Tibial nerve (tissue), 4 donors: ENCODE results near the gene FAM110D. TPM values are rescaled to one million over a fixed set of nuclear protein-coding genes. Genes with fewer than 3 reads are reported as not detected.
A peak's percentile ranks its signal among the peaks of the same experiment; 100 is the strongest.

Experiments
- DNase-seq, 2 donors: peaks; one replicate each; pipeline ENCODE4 v3.0.0-alpha.2; 2019; ENCODE audit warnings: low spot score in 2 of 2
- H3K27ac ChIP-seq, 4 donors: fragments of 200-600 bp; sonication (generic) in 3 of 4; one replicate each; pipeline ENCODE4 v1.5.1; 2017 to 2019; ENCODE audit warnings: mild to moderate bottlenecking in 1 of 4
- H3K27me3 ChIP-seq, 2 donors: fragments of 200-600 bp; sonication (generic) in 1 of 2; one replicate each; pipeline versions ENCODE4 v1.5.1 to v1.6.0; 2017 to 2019
- H3K36me3 ChIP-seq, 3 donors: fragments of 200-600 bp; sonication (generic); one replicate each; pipeline ENCODE4 v1.5.1; 2018 to 2019
- H3K4me1 ChIP-seq, 4 donors: fragments of 200-600 bp; sonication (generic) in 3 of 4; one replicate each; pipeline ENCODE4 v1.5.1; 2017 to 2019
- H3K4me3 ChIP-seq, 4 donors: fragments of 200-600 bp; sonication (generic) in 3 of 4; one replicate each; pipeline ENCODE4 v1.5.1; 2017 to 2019; ENCODE audit warnings: mild to moderate bottlenecking in 1 of 4, moderate library complexity in 1 of 4
- H3K9me3 ChIP-seq, 4 donors: fragments of 200-600 bp; sonication (generic) in 3 of 4; one replicate each; pipeline ENCODE4 v1.5.1; 2017 to 2019
- CTCF ChIP-seq, 5 experiments: fragments of 200-600 bp in 3 of 5; fragments of 450-650 bp in 2 of 5; sonication (generic) in 3 of 5; IDR thresholded peaks; one replicate each; pipeline ENCODE4 v1.5.1; 2016 to 2019; ENCODE audit warnings: antibody characterized with exemption in 5 of 5, mild to moderate bottlenecking in 3 of 5, moderate library complexity in 2 of 5
- EP300 ChIP-seq, 2 donors: sonication (generic); formaldehyde crosslinking; IDR thresholded peaks; one replicate each; pipeline ENCODE4 v1.6.1; 2017; ENCODE audit warnings: antibody characterized with exemption in 2 of 2, mild to moderate bottlenecking in 1 of 2
- POLR2A ChIP-seq, 2 donors: fragments of 450-650 bp; IDR thresholded peaks; one replicate each; pipeline ENCODE4 v1.6.1; 2017; ENCODE audit warnings: antibody characterized with exemption in 2 of 2, mild to moderate bottlenecking in 2 of 2, moderate library complexity in 2 of 2
- WGBS, 2 donors: methylation state at CpG; one replicate each; pipeline ENCODE4 v1.1.5; 2018; 5-methylcytosine and 5-hydroxymethylcytosine counted together
- total RNA-seq, 4 donors: library from RNA; depleted of rRNA; stranded (reverse); fragments of >200 nt; gene quantifications; one replicate each; pipeline ENCODE4 v1.1.0, GENCODE V29; 2016

The FAM110D gene
- total RNA-seq, 4 donors from 2014 or later, result 11.9 to 22.7 (median 14.2) TPM

- H3K27me3 ChIP-seq, result peaks cover 0 to 22% of the 10 kb centered on the region in 2 donors
- TF ChIP-seq POLR2A (IDR thresholded peaks at IDR 0.05), result no peak
- TF ChIP-seq CTCF (IDR thresholded peaks at IDR 0.05), result no peak
- TF ChIP-seq EP300 (IDR thresholded peaks at IDR 0.05), result no peak
- no peaks in the 10 kb centered on the region for H3K36me3 ChIP-seq
- DNase-seq, result no peak
- H3K4me1 ChIP-seq, result peaks cover 0 to 32% (median 9%) of the 10 kb centered on the region in 4 donors
- peak overlapping the region in 1 of 4 donors; percentile 82 for H3K27ac ChIP-seq
- H3K9me3 ChIP-seq, result no peaks in the 10 kb centered on the region
- 75 to 78% methylated on average over 9 of the region's 9 CpGs for WGBS, 2 donors
- peak overlapping the region; percentile 31 to 54 (median 36) for H3K4me3 ChIP-seq
These were observed 4.8 kb downstream of the FAM110D start for GRCh38 chr1:26163684-26164035.

GRCh38 chr1:26164036-26164860 is 5.4 kb downstream of the FAM110D start:
- 14 to 25% methylated on average over 29 to 49 of the region's 72 CpGs for WGBS, 2 donors
- H3K27me3 ChIP-seq, result peaks cover 0 to 17% of the 10 kb centered on the region in 2 donors
- peak overlapping the region; percentile 20 to 82 (median 54) for H3K27ac ChIP-seq
- H3K9me3 ChIP-seq, result no peaks in the 10 kb centered on the region
- H3K36me3 ChIP-seq, result no peaks in the 10 kb centered on the region
- peaks cover 0 to 38% (median 9%) of the 10 kb centered on the region in 4 donors for H3K4me1 ChIP-seq
- TF ChIP-seq EP300 (IDR thresholded peaks at IDR 0.05) (no peak), POLR2A (IDR thresholded peaks at IDR 0.05) (no peak), CTCF (IDR thresholded peaks at IDR 0.05) (peak; percentile 78 to 92 (median 89))
- DNase-seq, result no peak
- peak overlapping the region; percentile 31 to 54 (median 36) for H3K4me3 ChIP-seq

DNA sequence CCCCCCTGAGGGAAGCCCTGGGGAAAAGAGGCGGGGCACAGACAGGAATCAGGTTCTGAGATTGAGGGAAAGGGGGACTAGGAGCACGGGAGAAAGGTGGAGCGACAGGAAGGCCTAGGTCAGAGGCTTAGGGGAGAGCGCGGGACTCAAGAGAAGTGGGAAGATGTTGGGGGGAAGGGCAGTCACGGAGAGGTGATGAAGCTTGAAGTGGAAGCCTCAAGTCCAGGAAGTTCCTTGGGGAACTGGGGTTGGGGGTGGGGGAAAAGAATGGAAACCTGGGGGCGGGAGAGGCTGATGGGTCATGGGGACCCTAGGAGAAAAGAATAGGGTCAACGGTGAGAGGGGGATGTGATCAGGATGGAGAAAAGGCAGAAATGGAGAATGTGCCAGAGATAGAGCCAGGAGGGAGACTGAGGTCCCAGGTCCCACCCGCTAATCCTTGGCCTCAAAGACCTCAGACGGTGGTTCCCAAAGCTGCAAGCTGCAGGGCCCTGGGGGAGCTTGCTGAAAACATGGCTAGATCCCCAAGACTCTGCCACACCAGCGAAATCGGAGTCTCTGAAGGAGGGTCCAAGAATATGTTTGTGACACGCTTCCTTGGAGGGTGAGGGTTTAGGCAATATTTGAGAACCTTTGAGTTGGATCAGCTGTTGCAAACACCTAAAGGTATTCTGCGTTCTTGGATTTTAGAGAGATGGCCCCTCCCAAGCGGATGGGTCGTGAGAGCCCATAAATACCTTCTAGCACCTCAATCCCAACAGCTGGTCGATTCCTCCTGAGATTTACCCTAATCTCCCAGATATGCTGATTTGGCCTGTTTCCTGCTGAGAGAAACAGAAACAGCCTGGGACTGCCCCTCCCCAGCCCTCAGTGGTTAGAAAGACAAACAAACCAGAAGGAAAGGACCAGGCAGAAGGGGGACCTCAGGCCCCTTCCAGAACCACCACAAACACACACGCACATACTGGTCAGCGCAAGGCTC is 6.3 kb downstream of the FAM110D start:
- TF ChIP-seq EP300 (IDR thresholded peaks at IDR 0.05) (no peak), CTCF (IDR thresholded peaks at IDR 0.05) (no peak), POLR2A (IDR thresholded peaks at IDR 0.05) (no peak)
- 61 to 71% methylated on average over 19 of the region's 19 CpGs for WGBS, 2 donors

DNA sequence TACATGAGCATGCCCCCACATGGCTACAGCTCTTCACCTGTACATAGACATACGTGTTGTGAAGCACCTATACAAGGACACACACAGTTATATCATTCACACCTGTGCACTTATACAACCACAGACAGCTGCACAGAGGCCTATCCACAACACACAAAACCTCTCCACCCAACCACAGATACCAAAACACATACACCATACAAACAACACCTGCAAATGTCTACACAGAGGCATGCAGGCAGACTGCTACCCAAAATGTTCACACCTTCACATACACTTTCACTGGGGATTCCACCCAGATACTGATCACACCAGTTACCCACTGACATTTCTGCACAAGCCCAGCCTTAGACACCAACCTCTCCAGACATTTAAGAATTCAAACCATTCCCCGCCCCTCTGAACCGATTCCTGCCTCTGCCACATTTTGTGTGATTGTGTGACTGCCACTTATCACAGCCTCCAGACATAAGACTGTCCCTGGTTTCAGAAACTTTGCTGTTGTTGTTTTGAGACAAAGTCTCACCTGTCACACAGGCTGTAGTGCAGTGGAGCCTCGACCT is 7.9 kb downstream of the FAM110D start:
- 76 to 82% methylated on average over 4 of the region's 4 CpGs for WGBS, 2 donors
- TF ChIP-seq CTCF (IDR thresholded peaks at IDR 0.05) (no peak), POLR2A (IDR thresholded peaks at IDR 0.05) (no peak), EP300 (IDR thresholded peaks at IDR 0.05) (no peak)
- Histone ChIP-seq H3K36me3 (peaks cover 0 to 10% (median 0%) of the 10 kb centered on the region in 3 donors), H3K27me3 (no peaks in the 10 kb centered on the region), H3K27ac (no peak overlapping the region), H3K9me3 (no peaks in the 10 kb centered on the region), H3K4me1 (peaks cover 0 to 42% (median 11%) of the 10 kb centered on the region in 4 donors), H3K4me3 (no peak overlapping the region)
- no peak for DNase-seq

More for the DNA sequence above, 6.3 kb downstream of the FAM110D start:
- Histone ChIP-seq H3K36me3 (no peaks in the 10 kb centered on the region), H3K9me3 (no peaks in the 10 kb centered on the region), H3K27me3 (peaks cover 0 to 8% of the 10 kb centered on the region in 2 donors), H3K4me3 (peak overlapping the region in 2 of 4 donors; percentile 37 to 54), H3K4me1 (peaks cover 0 to 42% (median 9%) of the 10 kb centered on the region in 4 donors), H3K27ac (peak overlapping the region; percentile 20 to 82 (median 54))
- no peak for DNase-seq
